ENCODE data around the gene TENM4.
"Not testable (repeated sequence)": the region's sequence is repeated elsewhere in the genome, so short reads cannot be mapped to it uniquely, and the experiment has no call there.

GRCh38 chr11:78879094-78879980 is 561.5 kb downstream of the TENM4 start:
- TF ChIP-seq, protein P1, sequence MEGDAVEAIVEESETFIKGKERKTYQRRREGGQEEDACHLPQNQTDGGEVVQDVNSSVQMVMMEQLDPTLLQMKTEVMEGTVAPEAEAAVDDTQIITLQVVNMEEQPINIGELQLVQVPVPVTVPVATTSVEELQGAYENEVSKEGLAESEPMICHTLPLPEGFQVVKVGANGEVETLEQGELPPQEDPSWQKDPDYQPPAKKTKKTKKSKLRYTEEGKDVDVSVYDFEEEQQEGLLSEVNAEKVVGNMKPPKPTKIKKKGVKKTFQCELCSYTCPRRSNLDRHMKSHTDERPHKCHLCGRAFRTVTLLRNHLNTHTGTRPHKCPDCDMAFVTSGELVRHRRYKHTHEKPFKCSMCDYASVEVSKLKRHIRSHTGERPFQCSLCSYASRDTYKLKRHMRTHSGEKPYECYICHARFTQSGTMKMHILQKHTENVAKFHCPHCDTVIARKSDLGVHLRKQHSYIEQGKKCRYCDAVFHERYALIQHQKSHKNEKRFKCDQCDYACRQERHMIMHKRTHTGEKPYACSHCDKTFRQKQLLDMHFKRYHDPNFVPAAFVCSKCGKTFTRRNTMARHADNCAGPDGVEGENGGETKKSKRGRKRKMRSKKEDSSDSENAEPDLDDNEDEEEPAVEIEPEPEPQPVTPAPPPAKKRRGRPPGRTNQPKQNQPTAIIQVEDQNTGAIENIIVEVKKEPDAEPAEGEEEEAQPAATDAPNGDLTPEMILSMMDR (IDR thresholded peaks at IDR 0.05) = not testable (repeated sequence)
- TF ChIP-seq EZH2 (IDR thresholded peaks at IDR 0.05) = not testable (repeated sequence)

Measured in neural progenitor cell (in vitro differentiated cells).